Measurements from ENCODE around the gene ARCN1. TPM values are rescaled to one million over a fixed set of nuclear protein-coding genes. Genes with fewer than 3 reads are reported as not detected.

The ARCN1 gene
- total and polyA plus RNA-seq, 9 of the 15 experiments (the other 6 are each of a cell fraction or from before 2014, with no cell fraction given): 30.0 to 224 (median 76.4) TPM

- TF ChIP-seq E4F1 (CRISPR knock-in tag; IDR thresholded peaks at IDR 0.05; ENCODE audit: borderline replicate concordance) (no peak), ZNF696 (CRISPR knock-in tag; conservative IDR thresholded peaks at IDR 0.05) (no peak), RNF219 (CRISPR knock-in tag; IDR thresholded peaks at IDR 0.05) (no peak), PATZ1 (CRISPR knock-in tag; IDR thresholded peaks at IDR 0.05; ENCODE audit: borderline replicate concordance) (no peak), NFATC3 (IDR thresholded peaks at IDR 0.05) (no peak), U2AF2 (optimal IDR thresholded peaks at IDR 0.05; ENCODE audit: low read depth, low read length) (no peak), HDAC6 (IDR thresholded peaks at IDR 0.05; ENCODE audit: low read depth, low read length) (no peak), RBBP5 (IDR thresholded peaks at IDR 0.05; ENCODE audit: borderline replicate concordance, insufficient read depth, low read length, poor library complexity, severe bottlenecking) (peak; percentile 86), IRF2 (CRISPR knock-in tag; IDR thresholded peaks at IDR 0.05) (0 out of 2 replicates have a peak, but pooled peaks have one; percentile 74), ARID2 (IDR thresholded peaks at IDR 0.05) (no peak), HMGXB4 (CRISPR knock-in tag; IDR thresholded peaks at IDR 0.05) (peak; percentile 20; the same call in 1 of the 2 replicates), SLC30A9 (CRISPR knock-in tag; IDR thresholded peaks at IDR 0.05) (no peak), ELK3 (CRISPR knock-in tag; IDR thresholded peaks at IDR 0.05) (no peak), RUNX1 (IDR thresholded peaks at IDR 0.05; ENCODE audit: low read depth) (no peak), FOXJ2 (tag; IDR thresholded peaks at IDR 0.05) (no peak), ZNF311 (CRISPR knock-in tag; IDR thresholded peaks at IDR 0.05) (no peak), ZKSCAN8 (CRISPR knock-in tag; IDR thresholded peaks at IDR 0.05) (no peak)
These were observed at the start of gene ARCN1 (continued) for GRCh38 chr11:118572061-118572980.

Data from K562 (cell line).